HepG2 (cell line): Measurements from ENCODE around the gene EIF6. TPM values are rescaled to one million over a fixed set of nuclear protein-coding genes. Genes with fewer than 3 reads are reported as not detected.
A peak's percentile ranks its signal among the peaks of the same experiment; 100 is the strongest.

Source experiments
- AGO1 ChIP-seq: fragments of 200-400 bp; formaldehyde crosslinking; IDR thresholded peaks from 2 replicates; pipeline ENCODE4 v1.6.1; 2017; ENCODE audit warnings: mild to moderate bottlenecking, low read depth, low read length, moderate library complexity; ENCODE audit not compliant: poor library complexity, severe bottlenecking
- AGO2 ChIP-seq: fragments of 200-400 bp; formaldehyde crosslinking; optimal IDR thresholded peaks from 2 replicates; pipeline ENCODE3; 2017; ENCODE audit warnings: mild to moderate bottlenecking, low read depth, low read length, moderate library complexity
- BRD4 ChIP-seq: sonication (generic); formaldehyde crosslinking; IDR thresholded peaks from 2 replicates; pipeline ENCODE4 v1.4.0; 2020; ENCODE audit warnings: missing genetic modification reagents
- HES4 ChIP-seq: sonication (generic); formaldehyde crosslinking; IDR thresholded peaks from 2 replicates; pipeline ENCODE4 v1.9.0; 2021; ENCODE audit warnings: mild to moderate bottlenecking, missing genetic modification reagents, borderline replicate concordance
- KDM5B ChIP-seq: sonication (generic); formaldehyde crosslinking; IDR thresholded peaks from 2 replicates; pipeline ENCODE4 v1.4.0; 2020; ENCODE audit warnings: missing genetic modification reagents, mild to moderate bottlenecking, borderline replicate concordance
- MED8 ChIP-seq: sonication (generic); formaldehyde crosslinking; IDR thresholded peaks from 2 replicates; pipeline ENCODE4 v1.8.1; 2023; ENCODE audit warnings: mild to moderate bottlenecking, missing genetic modification reagents; ENCODE audit not compliant: insufficient replicate concordance
- POLR2A ChIP-seq, 2 experiments: IDR thresholded peaks; 2 replicates each; pipeline ENCODE4 v1.6.1; 2011; ENCODE audit warnings: low read depth in 2 of 2, low read length in 2 of 2, mild to moderate bottlenecking in 1 of 2, moderate library complexity in 1 of 2; ENCODE audit not compliant: insufficient read depth in 1 of 2
- REPIN1 ChIP-seq: sonication (generic); formaldehyde crosslinking; IDR thresholded peaks from 2 replicates; pipeline ENCODE4 v1.8.0; 2022; ENCODE audit warnings: missing genetic modification reagents, low read depth, mild to moderate bottlenecking, borderline replicate concordance
- SP140L ChIP-seq: sonication (generic); formaldehyde crosslinking; IDR thresholded peaks from 2 replicates; pipeline ENCODE4 v1.4.0; 2020; ENCODE audit warnings: missing genetic modification reagents, borderline replicate concordance
- SP4 ChIP-seq: sonication (generic); formaldehyde crosslinking; IDR thresholded peaks from 2 replicates; pipeline ENCODE4 v1.8.1; 2023; ENCODE audit warnings: mild to moderate bottlenecking, missing genetic modification reagents
- ZFP62 ChIP-seq: sonication (generic); formaldehyde crosslinking; IDR thresholded peaks from 2 replicates; pipeline ENCODE4 v1.4.0; 2020; ENCODE audit warnings: missing genetic modification reagents
- ZNF292 ChIP-seq: sonication (generic); formaldehyde crosslinking; IDR thresholded peaks from 2 replicates; pipeline ENCODE4 v1.8.1; 2022; ENCODE audit warnings: mild to moderate bottlenecking, low read depth, missing genetic modification reagents, borderline replicate concordance
- ZNF30 ChIP-seq: sonication (generic); formaldehyde crosslinking; IDR thresholded peaks from 2 replicates; pipeline ENCODE4 v1.5.0; 2020; ENCODE audit warnings: mild to moderate bottlenecking, missing genetic modification reagents
- ZNF430 ChIP-seq: sonication (generic); formaldehyde crosslinking; IDR thresholded peaks from 2 replicates; pipeline ENCODE4 v1.9.0; 2021; ENCODE audit warnings: mild to moderate bottlenecking, missing genetic modification reagents
- ZNF605 ChIP-seq: sonication (generic); formaldehyde crosslinking; IDR thresholded peaks from 2 replicates; pipeline ENCODE4 v1.8.0; 2022; ENCODE audit warnings: mild to moderate bottlenecking, missing genetic modification reagents
- polyA plus RNA-seq, 8 experiments: library from polyadenylated mRNA; depleted of rRNA in 3 of 8; stranded (reverse) in 7 of 8; unstranded in 1 of 8; fragments of >200 nt; fragmentation: Illumina TruSeq in 4 of 8; extraction: Trizol in 4 of 8; gene quantifications; 2 replicates each; pipeline versions ENCODE4 v1.2.1 to v1.2.3, GENCODE V29; 2011 to 2016; ENCODE audit warnings: low read depth in 4 of 8, missing spikeins in 1 of 8, mixed read lengths in 1 of 8; ENCODE audit not compliant: insufficient read depth in 1 of 8
- total RNA-seq, 5 experiments: library from RNA; depleted of rRNA; stranded (reverse); fragments of >200 nt; fragmentation: Illumina TruSeq; extraction: Trizol; gene quantifications; 2 replicates each; pipeline ENCODE4 v1.2.3, GENCODE V29; 2016; ENCODE audit warnings: low read depth in 1 of 5
- TF ChIP-seq, protein P1 (sequence below): sonication (generic); formaldehyde crosslinking; IDR thresholded peaks from 2 replicates; pipeline ENCODE4 v1.4.0; 2020; ENCODE audit warnings: missing genetic modification reagents
- TF ChIP-seq, protein P2 (sequence below): sonication (generic); formaldehyde crosslinking; IDR thresholded peaks from 2 replicates; pipeline ENCODE4 v1.5.1; 2020; ENCODE audit warnings: mild to moderate bottlenecking, missing genetic modification reagents, borderline replicate concordance
- TF ChIP-seq, protein P3 (sequence below): sonication (generic); formaldehyde crosslinking; IDR thresholded peaks from 2 replicates; pipeline ENCODE4 v1.4.0; 2020; ENCODE audit warnings: missing genetic modification reagents
- TF ChIP-seq, protein P4 (sequence below): sonication (generic); formaldehyde crosslinking; IDR thresholded peaks from 2 replicates; pipeline ENCODE4 v1.5.1; 2020; ENCODE audit warnings: missing genetic modification reagents, mild to moderate bottlenecking, borderline replicate concordance
- TF ChIP-seq, protein P5 (sequence below): sonication (generic); formaldehyde crosslinking; IDR thresholded peaks from 2 replicates; pipeline ENCODE4 v1.5.0; 2020; ENCODE audit warnings: mild to moderate bottlenecking, missing genetic modification reagents

EIF6 gene
- total and polyA plus RNA-seq, 2 of the 13 experiments (the other 11 are each of a cell fraction or from before 2014, with no cell fraction given) = 462 to 466 TPM

DNA sequence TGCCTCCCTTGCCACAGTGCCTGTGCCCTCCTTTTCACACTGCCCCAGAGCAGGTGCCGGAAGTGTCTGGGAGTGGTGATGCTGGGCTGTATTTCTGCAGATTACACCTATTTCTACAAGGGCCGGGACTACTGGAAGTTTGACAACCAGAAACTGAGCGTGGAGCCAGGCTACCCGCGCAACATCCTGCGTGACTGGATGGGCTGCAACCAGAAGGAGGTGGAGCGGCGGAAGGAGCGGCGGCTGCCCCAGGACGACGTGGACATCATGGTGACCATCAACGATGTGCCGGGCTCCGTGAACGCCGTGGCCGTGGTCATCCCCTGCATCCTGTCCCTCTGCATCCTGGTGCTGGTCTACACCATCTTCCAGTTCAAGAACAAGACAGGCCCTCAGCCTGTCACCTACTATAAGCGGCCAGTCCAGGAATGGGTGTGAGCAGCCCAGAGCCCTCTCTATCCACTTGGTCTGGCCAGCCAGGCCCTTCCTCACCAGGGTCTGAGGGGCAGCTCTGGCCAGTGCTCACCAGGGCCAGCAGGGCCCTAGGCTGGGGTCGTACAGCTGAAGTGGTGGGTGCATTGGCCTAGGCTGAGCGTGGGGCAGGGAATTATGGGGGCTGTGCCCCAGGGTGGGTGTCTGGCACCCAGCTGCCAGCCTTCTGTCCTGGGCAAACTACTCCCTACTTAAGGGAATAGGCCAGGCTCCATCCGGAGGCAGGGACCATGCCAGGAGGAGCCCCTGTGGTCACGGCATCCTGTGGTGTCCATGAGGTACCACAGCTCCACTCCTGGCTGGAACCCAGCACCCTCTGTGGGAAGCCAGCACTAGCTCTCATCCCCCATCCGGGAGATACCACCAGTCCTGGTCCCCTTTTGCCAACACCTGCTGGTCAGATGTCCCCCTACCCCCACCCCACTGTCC is 10.1 kb downstream of the EIF6 start (continued):
- TF ChIP-seq, protein P1, sequence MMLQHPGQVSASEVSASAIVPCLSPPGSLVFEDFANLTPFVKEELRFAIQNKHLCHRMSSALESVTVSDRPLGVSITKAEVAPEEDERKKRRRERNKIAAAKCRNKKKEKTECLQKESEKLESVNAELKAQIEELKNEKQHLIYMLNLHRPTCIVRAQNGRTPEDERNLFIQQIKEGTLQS (CRISPR knock-in tag) = 0 out of 2 replicates have a peak, but pooled peaks have one; percentile 18
- 0 out of 2 replicates have a peak, but pooled peaks have one; percentile 16 for TF ChIP-seq SP4 (CRISPR knock-in tag)
- TF ChIP-seq BRD4 (CRISPR knock-in tag) = 0 out of 2 replicates have a peak, but pooled peaks have one; percentile 35
- peak; percentile 85 for TF ChIP-seq AGO1
- TF ChIP-seq, protein P2, sequence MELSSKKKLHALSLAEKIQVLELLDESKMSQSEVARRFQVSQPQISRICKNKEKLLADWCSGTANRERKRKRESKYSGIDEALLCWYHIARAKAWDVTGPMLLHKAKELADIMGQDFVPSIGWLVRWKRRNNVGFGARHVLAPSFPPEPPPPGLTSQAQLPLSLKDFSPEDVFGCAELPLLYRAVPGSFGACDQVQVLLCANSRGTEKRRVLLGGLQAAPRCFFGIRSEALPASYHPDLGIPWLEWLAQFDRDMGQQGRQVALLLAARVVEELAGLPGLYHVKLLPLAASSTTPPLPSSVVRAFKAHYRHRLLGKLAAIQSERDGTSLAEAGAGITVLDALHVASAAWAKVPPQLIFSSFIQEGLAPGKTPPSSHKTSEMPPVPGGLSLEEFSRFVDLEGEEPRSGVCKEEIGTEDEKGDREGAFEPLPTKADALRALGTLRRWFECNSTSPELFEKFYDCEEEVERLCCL (CRISPR knock-in tag) = 0 out of 2 replicates have a peak, but pooled peaks have one; percentile 57
- no peak for TF ChIP-seq ZNF30 (CRISPR knock-in tag)
- TF ChIP-seq, protein P3, sequence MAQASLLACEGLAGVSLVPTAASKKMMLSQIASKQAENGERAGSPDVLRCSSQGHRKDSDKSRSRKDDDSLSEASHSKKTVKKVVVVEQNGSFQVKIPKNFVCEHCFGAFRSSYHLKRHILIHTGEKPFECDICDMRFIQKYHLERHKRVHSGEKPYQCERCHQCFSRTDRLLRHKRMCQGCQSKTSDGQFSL (CRISPR knock-in tag) = no peak
- 0 out of 2 replicates have a peak, but pooled peaks have one; percentile 47 for TF ChIP-seq KDM5B
- TF ChIP-seq ZFP62 = no peak
- TF ChIP-seq, protein P4, sequence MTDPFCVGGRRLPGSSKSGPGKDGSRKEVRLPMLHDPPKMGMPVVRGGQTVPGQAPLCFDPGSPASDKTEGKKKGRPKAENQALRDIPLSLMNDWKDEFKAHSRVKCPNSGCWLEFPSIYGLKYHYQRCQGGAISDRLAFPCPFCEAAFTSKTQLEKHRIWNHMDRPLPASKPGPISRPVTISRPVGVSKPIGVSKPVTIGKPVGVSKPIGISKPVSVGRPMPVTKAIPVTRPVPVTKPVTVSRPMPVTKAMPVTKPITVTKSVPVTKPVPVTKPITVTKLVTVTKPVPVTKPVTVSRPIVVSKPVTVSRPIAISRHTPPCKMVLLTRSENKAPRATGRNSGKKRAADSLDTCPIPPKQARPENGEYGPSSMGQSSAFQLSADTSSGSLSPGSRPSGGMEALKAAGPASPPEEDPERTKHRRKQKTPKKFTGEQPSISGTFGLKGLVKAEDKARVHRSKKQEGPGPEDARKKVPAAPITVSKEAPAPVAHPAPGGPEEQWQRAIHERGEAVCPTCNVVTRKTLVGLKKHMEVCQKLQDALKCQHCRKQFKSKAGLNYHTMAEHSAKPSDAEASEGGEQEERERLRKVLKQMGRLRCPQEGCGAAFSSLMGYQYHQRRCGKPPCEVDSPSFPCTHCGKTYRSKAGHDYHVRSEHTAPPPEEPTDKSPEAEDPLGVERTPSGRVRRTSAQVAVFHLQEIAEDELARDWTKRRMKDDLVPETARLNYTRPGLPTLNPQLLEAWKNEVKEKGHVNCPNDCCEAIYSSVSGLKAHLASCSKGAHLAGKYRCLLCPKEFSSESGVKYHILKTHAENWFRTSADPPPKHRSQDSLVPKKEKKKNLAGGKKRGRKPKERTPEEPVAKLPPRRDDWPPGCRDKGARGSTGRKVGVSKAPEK = 0 out of 2 replicates have a peak, but pooled peaks have one; percentile 67
- TF ChIP-seq REPIN1 (CRISPR knock-in tag) = peak; percentile 27; the same call in 1 of the 2 replicates
- no peak for TF ChIP-seq SP140L (CRISPR knock-in tag)
- no peak for TF ChIP-seq MED8 (CRISPR knock-in tag)
- 0 out of 2 replicates have a peak, but pooled peaks have one; percentile 34 for TF ChIP-seq ZNF430
- TF ChIP-seq, protein P5, sequence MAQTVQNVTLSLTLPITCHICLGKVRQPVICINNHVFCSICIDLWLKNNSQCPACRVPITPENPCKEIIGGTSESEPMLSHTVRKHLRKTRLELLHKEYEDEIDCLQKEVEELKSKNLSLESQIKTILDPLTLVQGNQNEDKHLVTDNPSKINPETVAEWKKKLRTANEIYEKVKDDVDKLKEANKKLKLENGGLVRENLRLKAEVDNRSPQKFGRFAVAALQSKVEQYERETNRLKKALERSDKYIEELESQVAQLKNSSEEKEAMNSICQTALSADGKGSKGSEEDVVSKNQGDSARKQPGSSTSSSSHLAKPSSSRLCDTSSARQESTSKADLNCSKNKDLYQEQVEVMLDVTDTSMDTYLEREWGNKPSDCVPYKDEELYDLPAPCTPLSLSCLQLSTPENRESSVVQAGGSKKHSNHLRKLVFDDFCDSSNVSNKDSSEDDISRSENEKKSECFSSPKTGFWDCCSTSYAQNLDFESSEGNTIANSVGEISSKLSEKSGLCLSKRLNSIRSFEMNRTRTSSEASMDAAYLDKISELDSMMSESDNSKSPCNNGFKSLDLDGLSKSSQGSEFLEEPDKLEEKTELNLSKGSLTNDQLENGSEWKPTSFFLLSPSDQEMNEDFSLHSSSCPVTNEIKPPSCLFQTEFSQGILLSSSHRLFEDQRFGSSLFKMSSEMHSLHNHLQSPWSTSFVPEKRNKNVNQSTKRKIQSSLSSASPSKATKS (CRISPR knock-in tag) = no peak
- 0 out of 2 replicates have a peak, but pooled peaks have one; percentile 41 for TF ChIP-seq HES4
- TF ChIP-seq ZNF605 = no peak
- peak; percentile 96 for TF ChIP-seq AGO2
- 0 out of 2 replicates have a peak, but pooled peaks have one; percentile 19 for TF ChIP-seq ZNF292 (CRISPR knock-in tag)
- peak; percentile 15 to 28; a peak in 3 of 4 replicates for TF ChIP-seq POLR2A (IDR thresholded peaks at IDR 0.05; ENCODE audit: insufficient read depth in 1 of 2, low read depth in 2 of 2, low read length in 2 of 2)
